ENCODE measurements around the gene ACADL. TPM values are rescaled to one million over a fixed set of nuclear protein-coding genes. Genes with fewer than 3 reads are reported as not detected.

Gene ACADL
- total RNA-seq, 2 experiments from 2014 or later: not detected

- Mint-ChIP-seq H3K27me3 (peaks cover 30% of the 10 kb centered on the region), H3K4me1 (ENCODE audit: low read depth) (no peaks in the 10 kb centered on the region), H3K4me3 (no peak overlapping the region), H3K36me3 (ENCODE audit: low read depth) (no peaks in the 10 kb centered on the region), H3K9me3 (no peaks in the 10 kb centered on the region), H3K27ac (no peak overlapping the region)
- TF ChIP-seq CTCF (IDR thresholded peaks at IDR 0.05): no peak
- H3K4me1 ChIP-seq (ENCODE audit: insufficient read depth, low read length): no peaks in the 10 kb centered on the region
- DNase-seq: no peak
- H3K27ac ChIP-seq (ENCODE audit: low read depth in 1 of 2, low read length in 2 of 2): no peak overlapping the region
- ATAC-seq (ENCODE audit: poor library complexity): no peak
- ChIA-PET CTCF (no interaction called here), POLR2A (no interaction called here)
- H3K4me3 ChIP-seq (ENCODE audit: low read length): no peak overlapping the region
- no peaks in the 10 kb centered on the region for H3K36me3 ChIP-seq (ENCODE audit: insufficient read depth, low read length)
- H3K27me3 ChIP-seq (ENCODE audit: control insufficient read depth in 1 of 2, insufficient read depth in 2 of 2, low read length in 2 of 2): peaks cover 0 to 7% of the 10 kb centered on the region in 2 experiments
- intact Hi-C loops (cut with DNase I, micrococcal nuclease): no loop called here
- H3K9me3 ChIP-seq (ENCODE audit: control insufficient read depth in 1 of 2, insufficient read depth in 1 of 2, low read length in 2 of 2): no peaks in the 10 kb centered on the region
These were observed 21.7 kb downstream of the ACADL start for GRCh38 chr2:210203558-210203957.

GRCh38 chr2:210203147-210203546, 22.1 kb downstream of the ACADL start:
- Mint-ChIP-seq H3K9me3 (no peaks in the 10 kb centered on the region), H3K27ac (no peak overlapping the region), H3K4me3 (no peak overlapping the region), H3K4me1 (ENCODE audit: low read depth) (no peaks in the 10 kb centered on the region), H3K27me3 (peaks cover 30% of the 10 kb centered on the region), H3K36me3 (ENCODE audit: low read depth) (no peaks in the 10 kb centered on the region)
- intact Hi-C loops (cut with DNase I, micrococcal nuclease): no loop called here
- Histone ChIP-seq H3K9me3 (ENCODE audit: control insufficient read depth in 1 of 2, insufficient read depth in 1 of 2, low read length in 2 of 2) (no peaks in the 10 kb centered on the region), H3K27ac (ENCODE audit: low read depth in 1 of 2, low read length in 2 of 2) (no peak overlapping the region), H3K36me3 (ENCODE audit: insufficient read depth, low read length) (no peaks in the 10 kb centered on the region), H3K4me3 (ENCODE audit: low read length) (no peak overlapping the region), H3K27me3 (ENCODE audit: control insufficient read depth in 1 of 2, insufficient read depth in 2 of 2, low read length in 2 of 2) (peaks cover 0 to 7% of the 10 kb centered on the region in 2 experiments), H3K4me1 (ENCODE audit: insufficient read depth, low read length) (no peaks in the 10 kb centered on the region)
- DNase-seq (no peak), ATAC-seq (ENCODE audit: poor library complexity) (no peak)
- POLR2A ChIA-PET: no interaction called here
- CTCF ChIA-PET: no interaction called here
- TF ChIP-seq CTCF (IDR thresholded peaks at IDR 0.05): no peak

- H3K27ac Mint-ChIP-seq: no peak overlapping the region
- POLR2A ChIA-PET: no interaction called here
These were observed 25.4 kb downstream of the ACADL start for GRCh38 chr2:210199854-210200253.

More at GRCh38 chr2:210199854-210200253, 25.4 kb downstream of the ACADL start:
- no peaks in the 10 kb centered on the region for H3K9me3 Mint-ChIP-seq
- no peaks in the 10 kb centered on the region for H3K4me1 ChIP-seq (ENCODE audit: insufficient read depth, low read length)
- CTCF ChIA-PET: interaction anchor here (1.1 kb wide), 1 partner anchor 9 kb away, joined by 3 read pairs; no protein-coding TSS in a partner anchor
- H3K27me3 Mint-ChIP-seq: peaks cover 15% of the 10 kb centered on the region
- H3K36me3 Mint-ChIP-seq (ENCODE audit: low read depth): no peaks in the 10 kb centered on the region
- no peak overlapping the region for H3K27ac ChIP-seq (ENCODE audit: low read depth in 1 of 2, low read length in 2 of 2)
- ATAC-seq (ENCODE audit: poor library complexity) (no peak), DNase-seq (no peak)
- H3K9me3 ChIP-seq (ENCODE audit: control insufficient read depth in 1 of 2, insufficient read depth in 1 of 2, low read length in 2 of 2): no peaks in the 10 kb centered on the region
- peaks cover 0 to 7% of the 10 kb centered on the region in 2 experiments for H3K27me3 ChIP-seq (ENCODE audit: control insufficient read depth in 1 of 2, insufficient read depth in 2 of 2, low read length in 2 of 2)
- no peak overlapping the region for H3K4me3 ChIP-seq (ENCODE audit: low read length)
- no peaks in the 10 kb centered on the region for H3K36me3 ChIP-seq (ENCODE audit: insufficient read depth, low read length)
- no peaks in the 10 kb centered on the region for H3K4me1 Mint-ChIP-seq (ENCODE audit: low read depth)
- TF ChIP-seq CTCF (IDR thresholded peaks at IDR 0.05): no peak
- H3K4me3 Mint-ChIP-seq: no peak overlapping the region
- intact Hi-C loops (cut with DNase I, micrococcal nuclease): loop anchor here (1.0 to 10.0 kb wide), 5 partner anchors 128 to 1828 kb away; no protein-coding TSS in a partner anchor

Measured in CD4-positive, alpha-beta T cell (primary cell).